Stimulated activated CD4-positive, alpha-beta T cell treated with anti-CD3 and anti-CD28 coated beads, Interleukin-15, amount 100 ng/mL, for 1 hour (primary cell): ENCODE measurements around the gene COL19A1.
"Not testable (repeated sequence)": the region's sequence is repeated elsewhere in the genome, so short reads cannot be mapped to it uniquely, and the experiment has no call there.

ENCODE experiments used
- DNase-seq, 2 donors: peaks; one replicate each; pipeline ENCODE4 v3.0.0-alpha.2; 2020; ENCODE audit warnings: low read depth in 1 of 2, low spot score in 1 of 2

Gene COL19A1

GRCh38 chr6:69866351-69866769 lies at the start of gene COL19A1:
COL19A1 (plus strand) TSS chr6:69866556; CDS start chr6:69879568, 13,012 bp downstream.
- DNase-seq, result peak in 1 of 2 donors; percentile 3

DNA sequence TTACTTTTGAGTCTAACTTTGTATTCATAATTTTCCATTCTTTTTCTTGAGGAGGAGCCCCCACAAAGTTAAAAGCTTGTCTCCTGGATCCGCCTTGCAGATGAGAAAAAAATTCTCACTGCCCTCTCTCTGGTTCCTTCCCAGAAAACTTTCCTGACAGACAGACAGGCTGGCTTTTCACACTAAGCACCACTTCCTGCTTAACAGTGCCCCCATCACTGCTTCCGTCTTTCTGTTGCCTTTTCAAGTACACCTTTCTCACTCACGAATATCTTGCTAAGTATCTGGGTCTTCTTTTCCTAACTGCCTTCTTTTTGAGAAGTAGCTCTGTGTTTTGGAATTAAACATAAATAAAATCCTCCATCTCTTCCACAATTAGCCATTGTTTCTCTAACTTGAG lies 49.8 kb upstream of the COL19A1 start:
- no peak for DNase-seq

- no peak for DNase-seq
Measured at GRCh38 chr6:69817358-69817757, 49.0 kb upstream of the COL19A1 start.

- DNase-seq, result no peak
Measured at GRCh38 chr6:69818223-69818930, 48.0 kb upstream of the COL19A1 start.

DNA sequence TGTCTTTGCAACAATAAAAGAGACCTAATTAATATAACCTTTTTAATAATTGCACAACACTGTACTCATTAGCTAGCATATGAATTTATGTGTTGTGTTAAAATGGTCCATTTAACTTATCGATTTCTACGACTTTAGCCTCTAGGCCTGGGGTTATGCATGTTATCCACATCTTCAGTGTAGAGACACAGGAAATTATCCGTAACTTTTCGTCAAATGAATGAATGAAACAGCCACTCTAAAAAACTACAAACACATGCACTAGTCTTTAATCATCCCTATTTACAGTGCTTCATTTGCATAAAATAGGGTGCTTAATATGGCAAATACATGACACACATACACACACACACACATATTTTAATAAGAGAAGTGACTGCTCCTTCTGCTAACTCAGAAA lies 47.2 kb upstream of the COL19A1 start:
- DNase-seq, result no peak

- no peak for DNase-seq
Measured at GRCh38 chr6:69820018-69820417, 46.3 kb upstream of the COL19A1 start.

- no peak for DNase-seq
Measured at GRCh38 chr6:69820438-69820837, 45.9 kb upstream of the COL19A1 start.

DNA sequence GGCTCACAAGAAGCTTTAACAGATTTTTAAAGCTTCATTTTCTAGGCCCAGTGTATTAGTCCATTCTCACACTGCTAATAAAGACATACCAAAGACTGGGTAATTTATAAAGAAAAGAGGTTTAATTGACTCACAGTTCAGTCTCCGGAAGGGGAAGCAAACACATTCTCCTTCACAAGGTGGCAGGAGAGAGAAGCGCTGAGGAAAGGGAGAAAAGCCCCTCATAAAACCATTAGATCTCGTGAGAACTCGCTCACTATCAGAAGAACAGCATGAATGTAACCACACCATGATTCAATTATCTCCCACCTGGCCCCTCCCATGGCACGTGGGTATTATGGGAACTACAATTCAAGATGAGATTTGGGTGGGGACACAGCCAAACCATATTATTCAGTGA lies 42.0 kb upstream of the COL19A1 start:
- not testable (repeated sequence) for DNase-seq

DNA sequence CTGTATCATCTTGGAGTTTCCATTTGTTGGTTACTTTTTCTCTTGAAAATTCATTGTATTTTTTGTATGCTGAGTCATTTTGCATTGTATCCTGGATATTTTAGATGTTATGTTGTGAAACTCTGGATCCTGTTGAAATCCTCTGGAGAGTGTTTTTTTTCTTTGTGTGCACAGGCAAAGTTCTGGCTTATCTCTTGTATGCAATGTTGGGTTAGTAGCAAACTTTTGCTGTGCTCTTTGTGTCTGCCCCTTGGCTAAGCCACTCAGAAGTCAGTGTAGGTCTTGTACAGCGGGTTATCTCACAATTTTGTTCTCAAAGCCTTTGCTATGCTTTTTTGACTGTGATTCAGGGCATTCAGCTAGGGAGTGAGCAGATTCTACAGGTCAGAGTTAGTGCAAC lies 40.5 kb upstream of the COL19A1 start:
- no peak for DNase-seq

GRCh38 chr6:69827276-69827893 lies 39.0 kb upstream of the COL19A1 start:
- DNase-seq, result no peak

GRCh38 chr6:69832558-69832957 lies 33.8 kb upstream of the COL19A1 start:
- DNase-seq, result no peak

DNA sequence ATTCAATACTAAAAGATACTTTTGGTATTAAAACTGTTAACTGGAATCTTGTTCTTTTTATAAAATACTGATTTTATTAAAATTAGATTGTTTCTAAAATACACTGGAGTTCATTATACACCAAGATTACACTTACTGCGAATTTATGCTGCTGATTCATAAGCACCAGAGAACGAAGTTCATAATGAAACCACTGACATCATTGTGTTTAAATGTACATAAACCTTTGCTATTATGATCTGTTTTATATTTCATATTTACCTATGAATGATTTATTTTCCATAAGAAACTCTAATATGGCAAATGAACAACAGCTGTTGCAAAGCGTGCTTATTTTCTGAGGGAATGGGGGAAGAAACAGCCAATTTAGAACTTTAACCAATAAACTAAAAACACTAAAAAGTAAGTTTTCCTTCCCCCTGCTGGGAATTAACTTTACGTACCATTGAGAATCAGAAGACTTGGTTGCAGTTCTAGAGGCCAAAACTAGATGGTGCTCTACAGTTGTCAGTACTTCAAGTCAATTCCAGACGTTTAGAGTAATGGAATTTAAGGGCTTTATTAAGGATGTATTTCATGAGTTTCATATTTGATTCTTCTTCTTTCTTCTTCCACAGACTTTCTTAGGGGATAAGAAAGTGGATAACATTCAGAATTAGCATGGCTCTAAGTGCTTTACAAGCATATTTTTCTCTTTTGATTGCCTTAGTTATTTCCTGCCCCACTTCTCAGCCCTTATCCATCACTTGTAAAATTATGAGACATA lies 30.8 kb upstream of the COL19A1 start:
- no peak for DNase-seq

GRCh38 chr6:69841862-69842261 lies 24.5 kb upstream of the COL19A1 start:
- DNase-seq, result no peak

- DNase-seq, result no peak
Measured at GRCh38 chr6:69843189-69843588, 23.2 kb upstream of the COL19A1 start.

- no peak for DNase-seq
Measured at GRCh38 chr6:69846312-69846711, 20.0 kb upstream of the COL19A1 start.

- no peak for DNase-seq
Measured at GRCh38 chr6:69846770-69847491, 19.4 kb upstream of the COL19A1 start.

DNA sequence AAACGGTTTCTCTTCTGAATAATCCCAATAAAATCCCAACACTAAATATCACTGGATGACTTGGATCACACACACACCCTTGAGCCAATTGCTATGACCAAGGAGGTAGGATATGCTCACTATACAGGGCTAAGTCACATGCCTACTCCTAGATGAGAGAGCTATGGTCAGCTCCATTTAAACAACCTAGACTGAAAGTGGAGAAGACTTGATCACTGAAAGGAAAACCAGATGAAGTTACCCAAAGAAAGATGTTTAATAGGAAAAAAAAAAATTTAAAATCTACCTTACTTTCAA lies 18.9 kb upstream of the COL19A1 start:
- DNase-seq, result no peak

DNA sequence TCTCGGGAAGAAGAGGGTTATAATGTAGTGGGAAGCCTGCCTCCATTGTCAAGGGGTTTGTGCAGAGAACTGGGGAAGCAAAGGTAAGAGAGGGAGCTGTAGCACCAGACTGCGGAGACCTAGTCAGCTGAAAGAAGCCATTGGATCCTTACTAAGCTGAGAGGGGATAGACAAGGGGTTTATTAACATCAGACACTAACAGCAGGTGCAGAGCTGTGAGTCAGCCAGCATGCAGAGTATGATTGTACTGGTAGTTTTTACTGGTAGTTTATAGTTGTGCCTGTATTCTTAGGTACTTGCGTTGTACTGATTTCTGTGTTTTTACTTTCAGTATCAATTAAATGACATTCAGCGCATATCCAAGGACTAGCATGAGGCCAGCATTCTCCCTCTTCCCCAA lies 17.8 kb upstream of the COL19A1 start:
- no peak for DNase-seq

GRCh38 chr6:69852706-69853105 lies 13.7 kb upstream of the COL19A1 start:
- DNase-seq, result no peak

DNA sequence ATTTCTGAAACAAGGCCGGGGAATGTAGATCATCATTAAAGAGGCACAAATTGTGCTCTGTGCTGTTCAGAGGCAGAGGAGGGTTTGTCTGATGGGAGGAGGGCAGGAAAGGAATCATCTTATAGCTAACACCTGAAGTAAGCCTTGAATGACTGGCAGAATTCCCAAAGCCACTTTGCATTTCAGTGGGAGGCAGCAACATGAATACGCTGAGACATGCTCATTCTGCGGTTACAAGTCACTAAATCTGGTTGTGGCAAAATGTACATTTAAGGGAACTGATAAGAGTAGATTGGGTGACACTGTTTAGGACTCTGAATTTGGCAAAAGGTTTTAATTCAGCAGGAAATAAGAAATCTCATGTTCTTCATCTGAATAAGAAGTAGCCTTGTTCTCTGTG lies 4.4 kb upstream of the COL19A1 start:
- no peak for DNase-seq

- DNase-seq, result no peak
Measured at GRCh38 chr6:69863766-69864165, 2.6 kb upstream of the COL19A1 start.

DNA sequence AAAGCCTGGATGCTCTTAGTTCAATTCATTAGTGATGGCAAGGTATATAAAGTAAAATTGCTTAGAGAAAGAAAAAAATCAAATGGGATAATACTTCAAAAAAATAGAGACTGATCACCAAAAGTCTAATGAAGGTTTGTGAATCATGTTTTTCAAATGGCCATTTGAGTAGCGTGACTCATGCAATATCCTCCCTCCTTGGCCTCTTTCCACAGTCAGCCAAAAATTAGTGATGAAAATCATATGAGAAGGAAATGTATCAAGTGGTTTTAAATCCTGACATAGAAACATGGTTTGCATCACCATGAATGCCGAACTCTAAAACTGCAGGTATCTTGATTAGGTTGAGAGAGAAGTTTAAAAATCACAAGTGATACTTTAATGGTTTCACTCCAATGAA lies 1.2 kb upstream of the COL19A1 start:
- no peak for DNase-seq
